ENCODE results near the gene LRMDA. TPM values are rescaled to one million over a fixed set of nuclear protein-coding genes. Genes with fewer than 3 reads are reported as not detected.

The LRMDA gene
- total and polyA plus RNA-seq, 4 experiments from 2014 or later = not detected

GRCh38 chr10:75807456-75807855, 376.0 kb downstream of the LRMDA start:
- H3K9me3 Mint-ChIP-seq = no peaks in the 10 kb centered on the region
- H3K27ac Mint-ChIP-seq = no peak overlapping the region
- no peaks in the 10 kb centered on the region for H3K36me3 Mint-ChIP-seq
- no peak overlapping the region for H3K4me3 Mint-ChIP-seq
- H3K4me1 Mint-ChIP-seq = no peaks in the 10 kb centered on the region
- intact Hi-C loops (cut with micrococcal nuclease) = no loop called here
- no peaks in the 10 kb centered on the region for H3K4me1 ChIP-seq (ENCODE audit: insufficient read depth, low read length)
- H3K27ac ChIP-seq (ENCODE audit: low read depth, low read length) = no peak overlapping the region
- ChIA-PET POLR2A (ENCODE audit: partially characterized antibody) (no interaction called here), CTCF (ENCODE audit: partially characterized antibody) (no interaction called here)
- H3K9me3 ChIP-seq (ENCODE audit: control insufficient read depth in 1 of 2, low read length in 2 of 2) = no peaks in the 10 kb centered on the region
- no peak for DNase-seq
- no peak overlapping the region for H3K4me3 ChIP-seq (ENCODE audit: low read length in 2 of 2)
- no peaks in the 10 kb centered on the region for H3K27me3 ChIP-seq (ENCODE audit: insufficient read depth, low read length)
- H3K27me3 Mint-ChIP-seq = peaks cover 6 to 25% of the 10 kb centered on the region in 2 donors
- H3K36me3 ChIP-seq (ENCODE audit: insufficient read depth, low read length) = no peaks in the 10 kb centered on the region

- no peaks in the 10 kb centered on the region for H3K36me3 ChIP-seq (ENCODE audit: insufficient read depth, low read length)
- H3K27ac Mint-ChIP-seq = no peak overlapping the region
- no peaks in the 10 kb centered on the region for H3K9me3 Mint-ChIP-seq
- H3K36me3 Mint-ChIP-seq = no peaks in the 10 kb centered on the region
- no peaks in the 10 kb centered on the region for H3K9me3 ChIP-seq (ENCODE audit: control insufficient read depth in 1 of 2, low read length in 2 of 2)
- H3K4me1 Mint-ChIP-seq = no peaks in the 10 kb centered on the region
- no peaks in the 10 kb centered on the region for H3K27me3 ChIP-seq (ENCODE audit: insufficient read depth, low read length)
- CTCF ChIA-PET (ENCODE audit: partially characterized antibody) = no interaction called here
- H3K4me1 ChIP-seq (ENCODE audit: insufficient read depth, low read length) = no peaks in the 10 kb centered on the region
- no peak overlapping the region for H3K4me3 ChIP-seq (ENCODE audit: low read length in 2 of 2)
- no peak overlapping the region for H3K4me3 Mint-ChIP-seq
- no peak for DNase-seq
- intact Hi-C loops (cut with micrococcal nuclease) = no loop called here
- POLR2A ChIA-PET (ENCODE audit: partially characterized antibody) = no interaction called here
- H3K27ac ChIP-seq (ENCODE audit: low read depth, low read length) = no peak overlapping the region
- peaks cover 5 to 18% of the 10 kb centered on the region in 2 donors for H3K27me3 Mint-ChIP-seq
These were observed 377.6 kb downstream of the LRMDA start for GRCh38 chr10:75809003-75809402.

- H3K9me3 ChIP-seq (ENCODE audit: control insufficient read depth in 1 of 2, low read length in 2 of 2) = no peaks in the 10 kb centered on the region
- CTCF ChIA-PET (ENCODE audit: partially characterized antibody) = no interaction called here
- no peaks in the 10 kb centered on the region for H3K4me1 Mint-ChIP-seq
- peaks cover 7 to 13% of the 10 kb centered on the region in 2 donors for H3K27me3 Mint-ChIP-seq
- H3K27me3 ChIP-seq (ENCODE audit: insufficient read depth, low read length) = no peaks in the 10 kb centered on the region
- H3K27ac Mint-ChIP-seq = no peak overlapping the region
- no peak overlapping the region for H3K27ac ChIP-seq (ENCODE audit: low read depth, low read length)
- intact Hi-C loops (cut with micrococcal nuclease) = no loop called here
- H3K4me3 ChIP-seq (ENCODE audit: low read length in 2 of 2) = no peak overlapping the region
- no peak for DNase-seq
- H3K9me3 Mint-ChIP-seq = peaks cover 0 to 6% (median 0%) of the 10 kb centered on the region in 8 donors
- no peak overlapping the region for H3K4me3 Mint-ChIP-seq
- H3K36me3 ChIP-seq (ENCODE audit: insufficient read depth, low read length) = no peaks in the 10 kb centered on the region
- H3K36me3 Mint-ChIP-seq = no peaks in the 10 kb centered on the region
- POLR2A ChIA-PET (ENCODE audit: partially characterized antibody) = no interaction called here
- H3K4me1 ChIP-seq (ENCODE audit: insufficient read depth, low read length) = no peaks in the 10 kb centered on the region
These were observed 382.6 kb downstream of the LRMDA start for GRCh38 chr10:75814014-75814413.

- Histone ChIP-seq H3K9me3 (ENCODE audit: control insufficient read depth in 1 of 2, low read length in 2 of 2) (no peaks in the 10 kb centered on the region), H3K4me3 (ENCODE audit: low read length in 2 of 2) (no peak overlapping the region), H3K27me3 (ENCODE audit: insufficient read depth, low read length) (no peaks in the 10 kb centered on the region), H3K27ac (ENCODE audit: low read depth, low read length) (no peak overlapping the region), H3K36me3 (ENCODE audit: insufficient read depth, low read length) (no peaks in the 10 kb centered on the region), H3K4me1 (ENCODE audit: insufficient read depth, low read length) (no peaks in the 10 kb centered on the region)
- no peaks in the 10 kb centered on the region for H3K4me1 Mint-ChIP-seq
- no peaks in the 10 kb centered on the region for H3K36me3 Mint-ChIP-seq
- intact Hi-C loops (cut with micrococcal nuclease) = no loop called here
- DNase-seq = no peak
- H3K9me3 Mint-ChIP-seq = peaks cover 0 to 6% (median 0%) of the 10 kb centered on the region in 8 donors
- ChIA-PET CTCF (ENCODE audit: partially characterized antibody) (no interaction called here), POLR2A (ENCODE audit: partially characterized antibody) (no interaction called here)
- H3K4me3 Mint-ChIP-seq = no peak overlapping the region
- peaks cover 10% of the 10 kb centered on the region in 2 donors for H3K27me3 Mint-ChIP-seq
- H3K27ac Mint-ChIP-seq = no peak overlapping the region
These were observed 383.6 kb downstream of the LRMDA start for GRCh38 chr10:75815066-75815465.

- Histone ChIP-seq H3K36me3 (ENCODE audit: insufficient read depth, low read length) (no peaks in the 10 kb centered on the region), H3K27ac (ENCODE audit: low read depth, low read length) (no peak overlapping the region), H3K9me3 (ENCODE audit: control insufficient read depth in 1 of 2, low read length in 2 of 2) (no peaks in the 10 kb centered on the region), H3K4me1 (ENCODE audit: insufficient read depth, low read length) (no peaks in the 10 kb centered on the region), H3K27me3 (ENCODE audit: insufficient read depth, low read length) (no peaks in the 10 kb centered on the region), H3K4me3 (ENCODE audit: low read length in 2 of 2) (no peak overlapping the region)
- Mint-ChIP-seq H3K4me1 (no peaks in the 10 kb centered on the region), H3K36me3 (no peaks in the 10 kb centered on the region), H3K27ac (no peak overlapping the region), H3K4me3 (no peak overlapping the region), H3K9me3 (peaks cover 0 to 6% (median 0%) of the 10 kb centered on the region in 8 donors), H3K27me3 (peaks cover 4 to 10% of the 10 kb centered on the region in 2 donors)
- intact Hi-C loops (cut with micrococcal nuclease) = no loop called here
- POLR2A ChIA-PET (ENCODE audit: partially characterized antibody) = no interaction called here
- DNase-seq = no peak
- CTCF ChIA-PET (ENCODE audit: partially characterized antibody) = no interaction called here
These were observed 385.8 kb downstream of the LRMDA start for GRCh38 chr10:75817198-75817597.

GRCh38 chr10:75818552-75818951, 387.1 kb downstream of the LRMDA start:
- peaks cover 4 to 10% of the 10 kb centered on the region in 2 donors for H3K27me3 Mint-ChIP-seq

GRCh38 chr10:75825235-75825634, 393.8 kb downstream of the LRMDA start:
- POLR2A ChIA-PET (ENCODE audit: partially characterized antibody) = no interaction called here
- H3K4me3 ChIP-seq (ENCODE audit: low read length in 2 of 2) = no peak overlapping the region
- no peaks in the 10 kb centered on the region for H3K36me3 ChIP-seq (ENCODE audit: insufficient read depth, low read length)
- Mint-ChIP-seq H3K27ac (no peak overlapping the region), H3K36me3 (no peaks in the 10 kb centered on the region), H3K4me1 (no peaks in the 10 kb centered on the region), H3K27me3 (no peaks in the 10 kb centered on the region), H3K4me3 (no peak overlapping the region), H3K9me3 (peaks cover 0 to 5% (median 0%) of the 10 kb centered on the region in 8 donors)
- no peak for DNase-seq
- no peaks in the 10 kb centered on the region for H3K27me3 ChIP-seq (ENCODE audit: insufficient read depth, low read length)
- H3K27ac ChIP-seq (ENCODE audit: low read depth, low read length) = no peak overlapping the region
- intact Hi-C loops (cut with micrococcal nuclease) = no loop called here
- H3K4me1 ChIP-seq (ENCODE audit: insufficient read depth, low read length) = no peaks in the 10 kb centered on the region
- CTCF ChIA-PET (ENCODE audit: partially characterized antibody) = no interaction called here
- H3K9me3 ChIP-seq (ENCODE audit: control insufficient read depth in 1 of 2, low read length in 2 of 2) = no peaks in the 10 kb centered on the region

More at GRCh38 chr10:75818552-75818951, 387.1 kb downstream of the LRMDA start:
- no peaks in the 10 kb centered on the region for H3K27me3 ChIP-seq (ENCODE audit: insufficient read depth, low read length)
- Mint-ChIP-seq H3K27ac (no peak overlapping the region), H3K4me1 (no peaks in the 10 kb centered on the region), H3K4me3 (no peak overlapping the region), H3K36me3 (no peaks in the 10 kb centered on the region), H3K9me3 (peaks cover 0 to 6% (median 0%) of the 10 kb centered on the region in 8 donors)
- CTCF ChIA-PET (ENCODE audit: partially characterized antibody) = no interaction called here
- H3K4me3 ChIP-seq (ENCODE audit: low read length in 2 of 2) = no peak overlapping the region
- intact Hi-C loops (cut with micrococcal nuclease) = no loop called here
- no peak overlapping the region for H3K27ac ChIP-seq (ENCODE audit: low read depth, low read length)
- POLR2A ChIA-PET (ENCODE audit: partially characterized antibody) = no interaction called here
- no peaks in the 10 kb centered on the region for H3K4me1 ChIP-seq (ENCODE audit: insufficient read depth, low read length)
- no peaks in the 10 kb centered on the region for H3K36me3 ChIP-seq (ENCODE audit: insufficient read depth, low read length)
- DNase-seq = no peak
- H3K9me3 ChIP-seq (ENCODE audit: control insufficient read depth in 1 of 2, low read length in 2 of 2) = no peaks in the 10 kb centered on the region

GRCh38 chr10:75825661-75826060, 394.2 kb downstream of the LRMDA start:
- H3K27ac ChIP-seq (ENCODE audit: low read depth, low read length) = no peak overlapping the region
- Mint-ChIP-seq H3K4me1 (no peaks in the 10 kb centered on the region), H3K4me3 (no peak overlapping the region), H3K27me3 (no peaks in the 10 kb centered on the region), H3K36me3 (no peaks in the 10 kb centered on the region), H3K27ac (no peak overlapping the region), H3K9me3 (peaks cover 0 to 5% (median 1%) of the 10 kb centered on the region in 8 donors)
- H3K4me3 ChIP-seq (ENCODE audit: low read length in 2 of 2) = no peak overlapping the region
- ChIA-PET CTCF (ENCODE audit: partially characterized antibody) (no interaction called here), POLR2A (ENCODE audit: partially characterized antibody) (no interaction called here)
- no peak for DNase-seq
- intact Hi-C loops (cut with micrococcal nuclease) = no loop called here
- no peaks in the 10 kb centered on the region for H3K27me3 ChIP-seq (ENCODE audit: insufficient read depth, low read length)
- no peaks in the 10 kb centered on the region for H3K4me1 ChIP-seq (ENCODE audit: insufficient read depth, low read length)
- H3K36me3 ChIP-seq (ENCODE audit: insufficient read depth, low read length) = no peaks in the 10 kb centered on the region
- no peaks in the 10 kb centered on the region for H3K9me3 ChIP-seq (ENCODE audit: control insufficient read depth in 1 of 2, low read length in 2 of 2)
